Fibroblast of villous mesenchyme (primary cell): ENCODE results near the gene ZNF525. TPM values are rescaled to one million over a fixed set of nuclear protein-coding genes. Genes with fewer than 3 reads are reported as not detected.
A peak's percentile ranks its signal among the peaks of the same experiment; 100 is the strongest.
"Not testable (repeated sequence)": the region's sequence is repeated elsewhere in the genome, so short reads cannot be mapped to it uniquely, and the experiment has no call there.

ENCODE experiments used
- DNase-seq: peaks from one replicate; pipeline ENCODE4 v3.0.0-alpha.2; 2010; ENCODE audit warnings: low read depth
- H3K4me3 ChIP-seq: 2 replicates; pipeline ENCODE4 v1.5.1; 2011; ENCODE audit warnings: low read depth, mild to moderate bottlenecking, low read length
- total RNA-seq: library from RNA; depleted of rRNA; stranded (reverse); fragments of >200 nt; gene quantifications from 2 replicates; pipeline ENCODE4 v1.2.3, GENCODE V29; 2012
- TF ChIP-seq, protein P1 (sequence below): IDR thresholded peaks from 2 replicates; pipeline ENCODE4 v1.5.1; 2012; ENCODE audit warnings: low read depth, mild to moderate bottlenecking, low read length; ENCODE audit not compliant: insufficient read depth

ZNF525 gene
- total RNA-seq, 1 donor, result 1.7 TPM

DNA sequence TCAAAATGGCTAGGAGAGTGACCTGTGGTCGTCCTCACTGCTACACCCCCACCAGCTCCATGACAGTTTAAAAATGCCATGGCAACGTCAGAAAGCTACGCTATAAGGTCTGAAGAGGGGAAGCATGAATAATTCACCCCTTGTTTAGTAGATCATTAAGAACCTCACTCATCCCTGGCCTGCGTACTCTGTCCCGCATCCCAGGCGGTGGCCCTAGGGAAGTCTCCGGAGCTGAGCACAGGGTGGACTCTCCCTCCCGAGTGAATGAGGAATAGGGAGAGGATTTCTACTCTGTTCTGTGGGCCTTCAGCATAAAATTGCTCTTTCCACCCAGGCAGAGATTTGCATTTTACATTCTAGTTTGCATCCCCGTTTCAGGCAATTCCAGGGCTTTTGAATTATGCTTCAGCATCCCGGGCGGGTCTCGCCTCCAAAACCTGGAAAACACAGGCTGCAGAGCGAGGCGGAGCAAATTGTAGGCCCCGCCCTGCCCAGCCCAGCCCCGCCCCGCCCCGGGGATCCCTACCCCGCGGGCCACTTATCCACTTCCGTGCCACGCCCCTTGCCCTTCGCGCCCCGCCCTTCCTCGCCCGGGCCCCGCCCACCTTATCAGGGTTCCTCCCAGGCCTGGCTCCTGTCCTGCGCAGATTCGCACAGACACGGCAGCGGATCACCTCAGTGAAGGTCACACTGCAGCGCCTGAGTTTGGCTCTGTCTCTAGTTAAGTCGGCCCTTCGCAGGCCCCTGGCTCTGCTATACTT, 7.5 kb upstream of the ZNF525 start:
- no peak overlapping the region for H3K4me3 ChIP-seq
- no peak for DNase-seq
- TF ChIP-seq, protein P1, sequence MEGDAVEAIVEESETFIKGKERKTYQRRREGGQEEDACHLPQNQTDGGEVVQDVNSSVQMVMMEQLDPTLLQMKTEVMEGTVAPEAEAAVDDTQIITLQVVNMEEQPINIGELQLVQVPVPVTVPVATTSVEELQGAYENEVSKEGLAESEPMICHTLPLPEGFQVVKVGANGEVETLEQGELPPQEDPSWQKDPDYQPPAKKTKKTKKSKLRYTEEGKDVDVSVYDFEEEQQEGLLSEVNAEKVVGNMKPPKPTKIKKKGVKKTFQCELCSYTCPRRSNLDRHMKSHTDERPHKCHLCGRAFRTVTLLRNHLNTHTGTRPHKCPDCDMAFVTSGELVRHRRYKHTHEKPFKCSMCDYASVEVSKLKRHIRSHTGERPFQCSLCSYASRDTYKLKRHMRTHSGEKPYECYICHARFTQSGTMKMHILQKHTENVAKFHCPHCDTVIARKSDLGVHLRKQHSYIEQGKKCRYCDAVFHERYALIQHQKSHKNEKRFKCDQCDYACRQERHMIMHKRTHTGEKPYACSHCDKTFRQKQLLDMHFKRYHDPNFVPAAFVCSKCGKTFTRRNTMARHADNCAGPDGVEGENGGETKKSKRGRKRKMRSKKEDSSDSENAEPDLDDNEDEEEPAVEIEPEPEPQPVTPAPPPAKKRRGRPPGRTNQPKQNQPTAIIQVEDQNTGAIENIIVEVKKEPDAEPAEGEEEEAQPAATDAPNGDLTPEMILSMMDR, result no peak

DNA sequence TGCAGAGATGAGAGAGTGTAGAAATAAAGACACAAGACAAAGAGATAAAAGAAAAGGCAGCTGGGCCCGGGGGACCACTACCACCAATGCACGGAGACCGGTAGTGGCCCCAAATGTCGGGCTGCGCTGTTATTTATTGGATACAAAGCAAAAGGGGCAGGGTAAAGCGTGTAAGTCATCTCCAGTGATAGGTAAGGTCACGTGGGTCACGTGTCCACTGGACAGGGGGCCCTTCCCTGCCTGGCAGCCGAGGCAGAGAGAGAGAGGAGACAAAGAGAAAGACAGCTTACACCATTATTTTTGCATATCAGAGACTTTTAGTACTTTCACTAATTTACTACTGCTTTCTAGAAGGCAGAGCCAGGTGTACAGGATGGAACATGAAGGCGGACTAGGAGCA, 5.4 kb upstream of the ZNF525 start:
- not testable (repeated sequence) for H3K4me3 ChIP-seq, DNase-seq

DNA sequence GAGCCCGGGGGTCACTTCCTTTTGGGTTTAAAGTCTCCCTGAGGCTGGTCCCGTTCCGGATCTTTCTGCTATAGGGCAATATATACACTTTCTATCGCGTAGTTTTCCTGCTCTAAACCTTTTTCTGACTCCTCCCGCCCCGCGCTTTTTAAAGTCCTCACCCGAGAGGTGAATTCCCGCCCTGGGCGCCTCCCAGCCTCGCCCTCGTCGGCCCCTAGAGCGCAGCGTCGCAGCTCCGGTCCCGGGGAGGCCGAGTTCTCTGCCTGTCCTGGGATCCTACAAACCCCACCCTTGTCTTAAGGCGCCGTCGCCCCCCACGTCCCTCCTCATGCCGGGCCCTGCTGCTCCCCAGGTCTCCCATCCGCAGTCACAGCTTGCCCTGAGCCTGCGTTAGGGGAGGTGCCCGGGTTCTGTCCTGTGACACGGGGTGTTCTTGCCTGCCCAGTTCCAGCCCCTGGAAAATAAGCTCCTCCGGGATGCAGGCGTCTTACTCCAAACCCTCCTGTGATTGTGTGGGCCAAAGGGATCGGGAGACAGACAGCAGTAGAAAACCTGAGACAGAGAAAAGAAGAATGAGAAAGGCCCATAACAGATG, 491 bp downstream of the ZNF525 start:
- DNase-seq, result no peak
- TF ChIP-seq, protein P1, result no peak

DNA sequence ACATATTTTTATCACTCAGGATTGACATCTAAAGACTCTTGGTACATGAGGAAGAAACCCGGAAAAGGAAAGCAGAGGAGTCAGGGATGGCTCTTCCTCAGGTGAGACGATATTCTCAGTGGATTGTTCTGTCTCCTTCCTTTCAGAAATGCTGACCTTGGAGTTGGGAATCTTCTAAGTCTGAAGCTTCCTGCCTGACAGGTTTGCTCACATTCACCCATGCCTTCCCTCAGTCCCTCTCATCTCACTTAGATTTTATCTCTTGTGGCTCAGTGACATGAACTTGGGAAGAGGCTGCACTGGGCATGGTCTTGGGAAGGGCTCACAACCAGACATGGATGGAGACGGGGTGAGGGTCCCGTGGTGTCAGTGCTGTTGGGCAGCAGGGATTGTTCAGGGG, 6.7 kb downstream of the ZNF525 start:
- DNase-seq, result no peak
- no peak overlapping the region for H3K4me3 ChIP-seq
- TF ChIP-seq, protein P1, result no peak

More for the DNA sequence above, 491 bp downstream of the ZNF525 start:
- peak overlapping the region; percentile 81 for H3K4me3 ChIP-seq

DNA sequence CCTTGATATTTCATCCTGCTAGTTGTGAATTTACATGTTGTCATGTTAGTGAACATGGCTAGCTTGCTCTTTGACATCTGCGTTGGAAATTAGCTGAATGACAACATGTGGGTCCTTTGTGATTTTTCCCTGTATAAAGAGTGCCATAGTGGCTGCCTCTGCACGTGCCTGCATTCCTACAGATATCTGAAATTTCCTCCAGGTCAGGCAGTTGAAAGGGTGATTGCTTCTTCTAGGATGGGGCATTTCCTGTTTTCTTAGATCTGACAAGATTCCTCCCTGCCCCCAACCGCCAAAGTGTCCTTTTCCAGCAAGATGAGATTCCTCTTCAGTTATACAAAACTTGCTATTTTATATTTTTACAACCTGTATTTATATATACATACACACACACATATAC, 8.8 kb downstream of the ZNF525 start:
- no peak for DNase-seq
- no peak overlapping the region for H3K4me3 ChIP-seq
- TF ChIP-seq, protein P1, result no peak

DNA sequence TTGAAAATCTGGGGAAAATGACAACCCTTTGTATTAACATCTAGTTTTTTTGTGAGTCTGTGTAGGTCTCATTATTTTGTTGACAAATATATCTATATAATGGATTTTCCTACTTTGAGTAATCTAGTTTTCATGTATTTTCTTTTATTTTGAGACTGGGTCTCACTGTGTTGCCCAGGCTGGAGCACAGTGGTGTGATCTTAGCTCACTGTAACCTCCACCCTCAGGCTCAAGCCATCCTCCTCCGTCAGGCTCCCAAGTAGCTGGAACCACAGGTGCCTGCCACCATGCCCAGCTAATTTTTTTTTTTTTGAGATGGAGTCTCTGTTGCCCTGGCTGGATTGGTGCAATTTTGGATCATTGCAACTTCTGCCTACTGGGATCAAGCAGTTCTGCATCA, 9.2 kb downstream of the ZNF525 start:
- no peak for DNase-seq
- TF ChIP-seq, protein P1, result no peak
- no peak overlapping the region for H3K4me3 ChIP-seq

DNA sequence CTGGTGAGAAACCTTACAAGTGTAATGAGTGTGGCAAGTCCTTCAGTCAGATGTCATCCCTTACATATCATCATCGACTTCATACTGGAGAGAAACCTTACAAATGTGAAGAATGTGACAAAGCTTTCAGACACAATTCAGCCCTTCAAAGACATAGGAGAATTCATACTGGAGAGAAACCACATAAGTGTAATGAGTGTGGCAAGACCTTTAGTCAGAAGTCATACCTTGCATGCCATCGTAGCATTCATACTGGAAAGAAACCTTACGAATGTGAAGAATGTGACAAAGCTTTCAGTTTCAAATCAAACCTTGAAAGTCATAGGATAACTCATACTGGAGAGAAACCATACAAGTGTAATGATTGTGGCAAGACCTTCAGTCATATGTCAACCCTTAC, 15.9 kb downstream of the ZNF525 start:
- DNase-seq, result no peak
- no peak overlapping the region for H3K4me3 ChIP-seq
- TF ChIP-seq, protein P1, result no peak
